ENCODE data around the gene UNC5C.

Gene UNC5C

DNA sequence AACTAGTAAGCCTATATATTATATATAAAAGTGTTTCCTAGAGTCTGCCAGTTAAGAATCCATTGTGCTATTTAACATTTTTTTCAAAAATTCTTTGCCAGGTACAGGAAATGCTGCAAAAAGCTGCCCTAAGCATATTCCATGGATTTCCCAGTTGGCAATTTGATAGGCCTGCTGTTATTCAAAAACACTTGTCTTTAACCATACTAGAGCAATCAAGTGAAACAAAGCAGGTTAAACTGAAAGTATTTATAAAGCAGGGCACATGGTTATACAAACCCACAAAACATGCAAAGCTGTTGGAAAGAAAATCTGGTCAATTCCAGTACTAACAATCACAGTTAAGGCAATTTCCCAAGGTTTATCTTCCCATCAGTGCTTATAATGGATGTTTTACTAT, 159.9 kb downstream of the UNC5C start:
- DNase-seq: no peak

DNA sequence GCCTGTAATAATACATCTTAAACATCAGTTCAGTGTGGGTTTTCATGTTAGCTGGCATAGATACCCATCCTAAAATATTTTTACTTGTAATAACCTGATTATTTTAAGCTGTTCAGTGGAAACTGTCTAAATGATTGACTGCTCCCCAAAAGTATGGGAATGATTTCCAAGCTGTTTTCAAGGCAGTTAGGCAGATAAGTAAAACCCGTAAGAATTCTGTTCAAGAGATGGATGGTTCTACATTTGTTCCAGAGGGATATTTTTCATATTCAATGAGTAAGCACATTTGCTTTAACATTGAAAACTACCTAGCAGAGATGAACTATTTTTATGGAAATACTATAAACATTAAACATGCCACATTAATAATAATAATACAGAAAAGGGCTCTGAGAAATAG, 161.1 kb downstream of the UNC5C start:
- DNase-seq: no peak

DNA sequence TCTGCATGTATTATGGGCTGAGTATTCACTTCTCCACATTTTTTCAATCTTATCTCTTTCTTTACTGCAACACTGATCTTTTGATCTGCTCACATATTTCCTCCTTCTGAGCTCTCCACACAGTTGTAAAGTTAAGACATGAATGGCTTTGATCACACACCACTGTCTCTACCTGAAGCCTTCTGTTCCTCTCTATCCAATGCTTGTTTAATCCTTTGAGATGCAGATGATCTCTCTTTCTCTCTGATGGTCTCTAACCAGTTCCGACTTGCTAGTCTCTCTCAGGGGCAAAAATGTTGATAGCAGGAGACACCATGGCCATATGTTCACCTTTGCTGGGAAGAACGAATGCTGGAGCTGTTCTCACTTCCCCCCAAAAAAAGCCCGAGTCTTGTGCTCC, 162.4 kb downstream of the UNC5C start:
- no peak for DNase-seq

DNA sequence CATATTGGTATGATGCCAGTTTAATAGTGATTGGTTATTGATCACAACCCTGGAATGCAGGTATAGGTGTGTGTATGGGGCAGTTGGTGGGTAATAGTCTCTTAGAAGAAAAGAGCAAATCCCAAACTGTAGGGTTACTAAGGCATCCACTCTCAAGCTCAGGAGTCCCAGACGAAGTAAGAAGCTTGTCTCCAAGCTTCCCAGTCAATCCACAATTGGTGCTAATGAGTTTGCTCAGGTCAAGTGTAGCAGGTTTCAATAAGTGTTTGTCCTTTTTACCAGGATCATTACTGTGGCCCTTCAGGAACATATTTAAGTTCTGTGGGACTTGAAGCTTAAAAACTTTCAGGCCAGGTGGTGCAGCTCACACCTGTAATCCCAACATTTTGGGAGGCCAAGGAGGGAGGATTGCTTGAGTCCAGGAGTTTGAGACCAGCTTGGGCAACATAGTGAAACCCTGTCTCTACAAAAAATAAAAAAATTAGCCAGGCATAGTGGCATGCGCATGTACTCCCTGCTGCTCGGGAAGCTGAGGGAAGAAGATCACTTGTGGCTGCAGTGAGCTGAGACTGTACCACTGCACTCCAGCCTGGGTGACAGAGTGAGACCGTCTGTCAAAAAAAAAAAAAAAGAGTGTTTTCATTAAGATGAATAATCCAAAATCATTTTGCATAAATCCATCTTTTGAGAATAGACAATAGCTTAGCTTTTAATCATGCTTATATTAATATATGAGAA, 166.8 kb downstream of the UNC5C start:
- no peak for DNase-seq

DNA sequence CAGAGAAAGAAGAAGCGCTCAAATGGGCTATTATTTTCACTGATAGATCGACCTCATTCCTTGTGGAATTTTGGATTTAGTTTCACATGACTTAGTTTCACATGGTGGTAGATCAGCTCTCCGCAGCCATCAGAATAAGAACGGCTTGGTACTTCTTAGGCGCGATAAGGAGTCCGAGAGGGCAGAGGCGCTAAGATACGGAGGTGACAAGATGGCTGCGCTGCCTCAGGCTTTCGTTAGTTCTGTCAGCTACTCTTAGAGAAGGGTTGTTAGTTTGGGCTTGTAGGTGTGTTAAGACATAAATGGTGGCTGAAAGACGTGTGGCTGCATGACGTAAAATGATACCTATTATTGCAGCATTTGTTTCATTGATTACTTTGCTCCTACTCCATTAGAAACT, 169.1 kb downstream of the UNC5C start:
- no peak for DNase-seq

DNA sequence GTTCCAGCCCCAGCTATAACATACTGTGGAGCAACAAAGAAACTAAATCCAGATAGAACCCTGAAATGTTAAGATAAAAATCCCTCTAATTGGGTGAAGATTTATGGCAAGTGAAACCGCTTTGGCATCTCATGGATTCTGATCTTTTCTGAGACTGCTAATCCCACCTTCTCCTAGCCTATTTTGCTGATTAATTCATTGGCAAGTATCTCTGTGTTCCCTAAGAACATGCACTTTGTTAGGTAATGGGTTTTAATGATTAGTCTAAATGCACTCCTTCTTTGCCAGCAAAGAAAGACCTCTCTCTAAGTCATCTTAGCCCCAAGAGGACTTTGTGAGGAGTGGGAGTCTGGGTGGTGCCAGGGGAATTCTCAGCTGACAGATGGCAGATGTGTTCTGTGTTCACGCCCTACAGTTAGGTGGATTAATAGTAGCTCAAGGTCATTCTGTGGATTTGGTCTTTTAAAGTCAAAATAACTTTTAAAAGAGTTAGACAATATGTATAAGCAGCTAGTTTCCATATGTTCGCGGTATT, 171.3 kb downstream of the UNC5C start:
- DNase-seq: no peak

DNA sequence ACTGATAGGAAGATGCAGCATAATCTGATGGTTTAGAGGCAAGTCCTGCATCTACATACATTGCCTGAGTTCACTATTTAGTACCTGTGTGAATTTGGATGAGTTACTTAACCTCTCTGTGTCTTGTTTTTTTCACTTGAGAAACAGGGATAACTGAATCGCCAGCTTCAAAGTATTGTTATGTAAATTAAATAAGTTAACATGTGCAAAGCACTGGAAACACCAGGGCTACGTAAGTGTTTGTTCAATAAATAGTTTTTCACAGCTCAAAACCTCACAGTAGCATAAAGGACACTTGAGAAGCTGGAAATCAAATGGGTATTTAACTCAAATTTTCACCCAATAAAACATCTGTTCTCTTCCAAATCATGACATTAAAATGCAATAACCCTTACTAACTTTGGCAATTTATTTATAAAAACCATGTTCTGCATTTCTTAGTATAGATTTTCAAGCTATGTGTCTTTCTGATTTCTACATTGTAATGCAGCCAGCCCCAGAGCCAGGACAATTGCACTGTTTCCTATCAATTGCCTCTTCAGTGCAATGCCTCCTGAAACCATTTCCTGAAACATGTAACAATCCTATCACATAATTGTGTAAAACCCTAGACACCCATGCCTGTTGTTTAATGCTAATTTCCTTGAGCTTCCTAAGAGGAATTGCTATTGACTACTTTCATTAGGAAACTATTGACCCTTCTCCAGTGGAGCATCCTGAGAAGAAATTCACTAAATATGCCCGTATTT, 177.1 kb downstream of the UNC5C start:
- no peak for DNase-seq

DNA sequence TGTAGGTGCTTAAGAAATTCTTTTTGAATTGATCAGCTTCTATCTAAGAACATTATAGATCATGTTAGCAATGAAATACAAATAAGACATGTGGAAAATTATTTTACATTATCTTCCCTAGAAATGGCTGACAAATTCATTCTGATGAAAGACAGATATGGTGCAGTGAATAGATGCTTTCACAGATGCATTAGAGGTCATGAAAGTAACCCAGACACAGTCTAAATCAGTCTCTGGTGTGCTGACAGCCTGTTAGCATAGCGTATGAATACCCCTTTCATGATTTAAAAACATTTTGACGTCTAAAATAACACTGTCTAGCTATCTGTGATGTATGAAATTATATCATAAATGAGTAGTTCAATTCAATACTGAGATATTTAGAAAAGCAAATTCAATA, 180.9 kb downstream of the UNC5C start:
- DNase-seq: no peak

DNA sequence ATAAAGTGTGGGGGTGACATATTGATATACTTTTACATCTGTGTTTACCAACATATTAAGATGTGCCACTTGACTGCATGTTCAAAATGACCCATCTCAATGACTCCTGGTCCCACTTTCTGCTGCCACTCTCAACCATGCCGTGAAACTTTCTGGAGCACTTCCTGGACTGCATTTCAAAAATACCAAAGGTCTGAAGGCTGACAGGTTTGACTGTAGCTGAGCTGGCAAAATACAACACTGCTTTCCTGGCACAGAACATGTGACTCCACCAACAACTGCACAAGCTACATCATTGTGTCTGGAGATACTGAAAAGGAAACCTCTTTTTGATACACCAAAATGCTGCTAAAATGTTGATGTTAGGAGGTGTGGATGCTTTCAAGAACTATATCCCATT, 184.8 kb downstream of the UNC5C start:
- DNase-seq: no peak

DNA sequence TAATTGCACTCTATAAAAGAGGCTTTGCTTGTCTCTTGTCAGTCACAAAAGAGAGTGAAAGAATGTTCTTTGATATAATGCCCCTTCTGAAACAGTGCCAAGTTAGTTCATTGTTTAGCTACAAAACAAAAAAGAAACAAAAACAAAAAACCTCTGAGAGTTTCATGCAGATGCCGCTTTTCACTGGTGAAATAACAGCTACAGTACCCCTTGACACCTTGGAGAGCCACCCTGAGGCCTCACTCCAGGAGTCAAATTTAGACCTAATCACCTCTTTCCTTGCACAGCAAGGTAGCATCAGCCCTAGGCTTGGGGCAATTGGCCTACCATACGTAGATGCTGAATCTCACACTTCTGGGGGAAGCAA, 185.2 kb downstream of the UNC5C start:
- no peak for DNase-seq

DNA sequence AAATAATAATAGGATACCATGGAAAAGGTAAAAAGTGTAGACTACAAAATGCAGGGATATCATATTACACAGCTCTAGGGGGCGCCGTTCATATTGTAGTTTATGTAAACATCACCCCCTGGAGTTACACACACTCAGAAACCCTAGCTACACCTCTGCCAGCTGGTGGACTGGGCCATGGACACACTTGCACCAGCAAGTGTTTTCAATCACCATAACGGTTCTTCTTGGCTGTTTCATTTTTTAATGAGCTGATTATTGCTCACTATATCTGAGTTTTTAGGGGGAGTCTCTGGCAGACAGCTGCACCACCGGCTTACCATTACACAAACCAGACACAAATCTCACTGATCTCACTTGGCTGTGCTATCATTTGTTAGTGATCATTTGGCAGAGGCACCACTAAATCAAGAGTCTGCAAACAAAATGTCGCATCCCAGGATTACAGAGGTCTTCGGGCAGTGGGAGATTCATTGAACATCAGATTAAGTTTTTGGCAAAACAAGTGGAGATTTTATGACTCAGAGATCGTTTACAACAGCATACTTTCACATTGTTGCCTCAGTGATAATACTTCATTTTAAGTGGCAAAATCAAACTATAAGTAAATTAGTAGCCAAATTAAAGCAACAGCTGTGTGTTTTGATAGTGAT, 185.7 kb downstream of the UNC5C start:
- DNase-seq: no peak

DNA sequence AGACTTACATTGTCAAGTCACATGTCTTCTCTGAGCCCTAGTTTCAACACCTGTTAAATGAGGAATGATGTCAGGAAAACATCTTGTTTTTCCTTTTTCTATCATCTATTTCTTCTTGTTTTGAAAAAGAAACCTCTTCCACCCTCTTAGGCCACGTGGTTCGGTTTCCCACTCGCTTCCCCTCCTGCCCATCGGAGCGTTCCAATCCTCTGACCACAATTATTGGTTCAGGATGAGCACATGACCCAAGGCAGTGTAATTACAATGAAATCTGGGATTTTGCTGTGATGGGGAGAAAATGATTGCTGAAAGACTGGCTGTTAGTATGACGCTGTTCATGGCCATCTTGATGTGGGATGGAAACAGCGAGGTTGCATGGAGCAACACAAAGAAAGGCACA, 186.7 kb downstream of the UNC5C start:
- no peak for DNase-seq

DNA sequence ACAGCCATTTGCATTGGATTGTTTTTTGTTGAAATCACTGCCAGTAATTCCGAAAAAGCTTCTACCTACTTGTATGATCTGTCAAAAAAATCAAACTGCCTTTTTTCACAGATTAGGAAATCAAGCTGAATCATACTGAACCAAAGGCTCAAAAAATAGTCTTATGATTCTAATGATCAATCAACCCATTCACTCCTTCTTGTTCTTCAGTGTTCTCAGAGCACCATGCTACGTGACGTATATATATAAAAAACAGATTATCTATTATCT, 187.1 kb downstream of the UNC5C start:
- DNase-seq: no peak

DNA sequence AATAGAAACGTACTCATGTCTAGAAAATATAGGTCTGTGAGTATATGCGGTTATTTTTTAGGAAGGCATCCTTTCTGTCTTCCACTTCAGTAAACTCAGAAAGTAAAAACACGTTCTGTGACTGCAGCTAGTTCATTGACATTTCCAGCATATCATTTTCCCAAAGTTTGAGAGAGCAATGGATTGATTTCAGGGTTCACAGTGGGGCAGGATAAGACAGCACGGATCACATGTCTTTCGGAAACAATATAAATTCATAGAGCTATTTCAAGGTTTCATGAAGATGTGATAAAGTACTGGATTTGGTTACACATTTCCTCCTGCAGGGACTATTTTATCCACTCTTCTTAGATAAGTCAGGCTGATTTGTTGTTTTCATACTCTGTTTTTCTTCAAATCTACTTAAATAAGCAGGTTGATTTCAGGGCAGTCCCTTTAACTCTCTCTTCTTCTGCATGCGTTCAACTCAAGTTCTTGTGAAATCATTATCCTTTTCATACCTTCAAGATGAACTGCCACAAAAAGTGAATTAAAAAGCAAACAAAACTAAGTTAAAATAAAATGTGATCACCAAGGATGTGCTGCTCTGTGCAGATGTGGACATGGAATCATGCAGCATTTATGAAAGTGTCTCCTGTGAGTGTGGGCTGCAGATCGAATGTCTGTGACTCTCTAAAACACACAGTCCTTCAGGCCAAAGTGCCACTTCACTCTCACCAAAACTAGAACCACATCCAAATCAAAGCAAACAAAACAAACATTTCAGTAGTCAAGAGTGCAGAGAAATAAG, 187.7 kb downstream of the UNC5C start:
- DNase-seq: no peak

DNA sequence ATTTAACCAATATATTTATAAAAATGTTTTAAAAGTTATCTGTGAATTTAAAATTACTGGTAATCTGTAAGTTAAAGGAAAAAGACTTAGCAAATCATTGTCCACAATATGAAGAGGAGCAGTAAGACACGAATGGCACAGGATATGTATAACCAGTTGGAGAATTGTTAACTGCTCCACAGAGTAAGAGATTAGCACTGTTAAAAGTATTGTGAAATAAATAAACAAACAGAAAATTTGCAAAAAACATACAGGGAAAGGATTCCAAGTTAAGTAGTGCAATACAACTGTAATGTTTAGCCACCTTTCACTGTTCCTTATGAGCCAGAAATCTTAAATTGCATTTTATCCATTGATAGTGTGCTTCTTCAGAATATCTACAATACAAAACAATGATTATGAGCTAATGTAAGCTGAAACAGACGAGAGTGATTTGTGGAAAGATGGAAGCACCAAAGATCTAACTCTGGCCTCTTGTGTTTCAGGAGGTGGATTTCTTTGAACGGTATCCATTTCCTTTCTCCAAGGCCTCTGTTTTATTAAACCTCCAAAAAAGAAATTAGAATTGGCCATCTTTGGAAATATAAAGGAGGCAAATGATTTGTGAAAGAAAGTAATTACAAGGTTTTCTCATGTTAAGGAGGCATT, 188.4 kb downstream of the UNC5C start:
- no peak for DNase-seq

DNA sequence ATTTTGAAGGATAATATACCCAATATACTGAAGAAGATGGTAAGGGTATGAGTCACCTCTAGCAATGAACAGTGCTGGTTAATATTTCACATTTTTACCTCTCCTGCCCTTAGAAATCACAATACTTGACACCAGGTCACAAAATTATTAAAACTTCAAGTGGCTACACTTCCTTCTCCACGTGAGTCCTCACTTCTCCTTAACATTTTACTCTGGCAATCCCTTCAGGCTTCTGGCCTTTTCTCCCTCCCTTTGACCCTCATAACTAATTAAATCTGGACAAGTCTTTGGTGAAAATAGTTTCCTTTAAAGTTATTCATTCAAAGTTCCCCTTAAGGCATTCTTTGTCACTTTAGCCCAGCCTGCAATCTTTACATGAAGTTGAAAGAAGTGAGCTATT, 190.4 kb downstream of the UNC5C start:
- DNase-seq: no peak

DNA sequence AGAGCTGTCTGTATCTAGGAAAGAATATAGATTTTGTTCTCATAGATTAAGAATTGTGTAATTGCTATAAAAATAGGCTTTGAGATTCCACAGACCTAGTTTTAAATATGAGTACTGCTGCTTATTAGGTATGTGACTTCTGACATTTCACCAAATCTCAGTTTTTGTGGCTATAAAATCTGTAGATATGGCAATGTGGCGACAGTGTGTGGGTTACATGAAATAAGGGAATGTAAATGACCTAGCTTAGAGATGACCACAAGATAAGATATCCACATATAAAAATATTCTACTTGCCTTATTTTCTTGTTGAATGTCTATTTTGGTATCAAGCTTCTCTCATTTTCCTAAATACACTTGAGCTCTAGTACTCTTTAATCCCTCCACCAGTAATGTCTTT, 193.8 kb downstream of the UNC5C start:
- no peak for DNase-seq

DNA sequence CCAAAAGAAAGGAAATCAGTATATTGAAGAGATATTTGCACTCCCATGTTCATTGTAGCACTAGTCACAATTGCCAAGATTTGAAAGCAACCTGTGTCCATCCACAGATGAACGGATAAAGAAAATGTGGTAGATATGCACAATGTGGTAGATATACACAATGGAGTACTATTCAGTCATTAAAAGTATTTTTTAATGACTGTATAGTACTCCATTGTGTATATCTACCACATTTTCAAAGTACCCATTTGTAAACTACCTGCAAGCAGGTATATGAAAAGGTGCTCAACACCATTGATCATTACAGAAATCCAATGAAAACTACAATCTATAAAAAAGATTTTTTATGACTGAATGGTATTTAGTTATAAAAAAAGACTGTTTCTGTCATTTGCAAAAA, 200.4 kb downstream of the UNC5C start:
- no peak for DNase-seq

DNA sequence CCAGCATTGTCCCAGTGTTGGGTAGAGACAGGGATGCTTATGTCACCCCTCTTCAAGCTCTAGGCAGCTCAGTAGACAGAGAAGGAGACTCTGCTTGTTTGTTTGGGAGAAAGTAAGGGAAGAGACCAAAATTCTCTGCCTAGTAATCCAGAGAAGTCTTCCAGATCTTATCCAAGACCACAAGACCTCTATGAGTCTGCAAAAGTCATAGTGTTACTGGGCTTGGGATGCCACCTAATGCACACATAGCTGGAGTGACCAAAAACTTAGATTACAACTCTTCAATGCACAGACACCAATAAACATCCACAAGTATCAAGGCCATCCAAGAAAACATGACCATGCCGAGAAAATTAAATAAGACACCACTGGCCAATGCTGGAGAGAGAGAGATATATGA, 205.5 kb downstream of the UNC5C start:
- no peak for DNase-seq

DNA sequence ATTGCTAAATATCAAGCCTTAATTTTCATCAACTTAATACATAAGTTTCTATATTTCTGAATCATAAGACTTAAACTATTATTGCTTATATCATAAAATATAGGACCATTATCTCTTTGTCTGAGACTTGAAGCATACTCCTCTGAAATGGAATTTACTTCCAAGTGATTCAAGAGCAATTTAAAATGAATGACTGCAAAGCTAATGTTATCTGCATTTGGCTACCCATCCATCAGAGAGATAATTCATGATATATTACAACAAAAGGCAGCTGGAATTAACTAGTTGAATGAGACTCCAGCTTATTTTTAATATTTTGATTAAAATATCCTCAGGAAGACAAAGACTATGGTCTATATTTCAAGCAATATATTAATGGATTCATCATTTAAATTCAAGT, 208.6 kb downstream of the UNC5C start:
- DNase-seq: no peak

DNA sequence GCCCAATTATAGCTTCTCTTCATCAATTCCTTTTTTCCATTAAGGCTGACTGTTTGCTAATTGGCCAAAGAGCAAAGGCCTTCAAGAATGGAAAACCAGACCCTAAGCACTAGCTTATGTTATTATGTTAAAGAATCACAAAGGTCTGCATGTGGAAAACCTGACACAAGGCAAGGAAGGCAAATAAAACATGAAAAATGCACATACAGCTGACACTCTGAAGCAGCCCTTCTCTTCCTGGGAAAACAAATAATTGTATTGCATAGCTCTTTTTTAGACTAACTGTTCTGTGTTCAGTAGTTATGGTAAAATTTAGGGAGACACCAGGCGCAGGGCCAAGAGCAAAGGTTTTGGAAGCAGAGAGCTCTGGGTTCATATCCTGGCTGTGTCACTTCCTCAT, 223.1 kb downstream of the UNC5C start:
- no peak for DNase-seq

DNA sequence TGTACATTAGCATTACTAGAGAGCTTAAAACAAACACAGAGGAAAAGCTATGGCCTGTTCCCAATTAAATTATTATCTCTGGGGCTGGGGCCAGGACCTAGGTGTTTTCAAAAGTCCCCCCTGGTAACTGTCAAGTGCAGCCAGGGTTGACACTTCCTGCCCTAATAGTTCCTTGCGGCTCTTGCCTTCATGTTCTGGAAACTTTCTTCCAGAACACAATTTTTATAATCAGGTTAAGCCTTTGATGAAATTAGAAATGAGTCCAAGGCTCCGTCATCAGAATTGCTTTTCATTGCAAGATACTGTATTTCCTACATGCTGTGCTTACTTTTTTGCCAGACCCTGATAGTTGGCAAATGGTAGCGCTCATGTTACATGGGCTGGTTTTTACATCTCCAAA, 229.6 kb downstream of the UNC5C start:
- no peak for DNase-seq

DNA sequence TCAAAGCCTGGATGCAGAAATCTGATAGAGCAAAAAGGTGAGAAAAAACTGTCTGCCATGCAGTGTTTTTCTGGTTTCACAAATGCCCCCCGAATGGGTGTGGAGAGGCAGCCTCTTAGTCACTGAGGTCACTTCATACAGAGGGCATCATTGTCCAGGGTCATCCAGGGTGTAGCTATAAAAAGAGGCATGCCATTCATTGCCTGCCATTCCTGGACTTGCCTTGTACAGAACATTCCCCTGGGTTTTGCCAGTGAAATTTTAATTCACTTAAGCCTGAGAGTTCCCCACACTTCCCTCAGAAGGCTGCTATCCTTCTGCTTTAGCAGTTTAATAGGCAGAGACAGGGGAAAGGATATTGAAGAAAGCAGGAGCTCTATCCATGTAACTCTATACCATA, 230.3 kb downstream of the UNC5C start:
- no peak for DNase-seq
